ENCODE data around the gene PHKG2.

DNA sequence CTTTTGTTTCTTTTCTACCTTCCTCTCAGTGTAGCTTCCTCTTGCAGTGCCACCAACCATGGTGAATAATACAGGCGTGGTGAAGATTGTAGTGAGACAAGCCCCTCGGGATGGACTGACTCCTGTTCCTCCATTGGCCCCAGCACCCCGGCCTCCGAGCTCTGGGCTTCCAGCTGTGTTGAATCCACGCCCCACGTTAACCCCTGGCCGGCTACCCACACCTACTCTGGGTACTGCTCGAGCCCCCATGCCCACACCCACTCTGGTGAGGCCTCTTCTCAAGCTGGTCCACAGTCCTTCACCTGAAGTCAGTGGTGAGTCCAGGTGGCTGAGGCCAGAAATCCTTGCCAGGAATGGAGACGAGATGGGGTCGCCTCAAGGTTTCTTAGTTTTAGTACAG lies 25.3 kb upstream of the PHKG2 start:
- no peak for TF ChIP-seq POLR2A (IDR thresholded peaks at IDR 0.05)
- TF ChIP-seq, protein P1, sequence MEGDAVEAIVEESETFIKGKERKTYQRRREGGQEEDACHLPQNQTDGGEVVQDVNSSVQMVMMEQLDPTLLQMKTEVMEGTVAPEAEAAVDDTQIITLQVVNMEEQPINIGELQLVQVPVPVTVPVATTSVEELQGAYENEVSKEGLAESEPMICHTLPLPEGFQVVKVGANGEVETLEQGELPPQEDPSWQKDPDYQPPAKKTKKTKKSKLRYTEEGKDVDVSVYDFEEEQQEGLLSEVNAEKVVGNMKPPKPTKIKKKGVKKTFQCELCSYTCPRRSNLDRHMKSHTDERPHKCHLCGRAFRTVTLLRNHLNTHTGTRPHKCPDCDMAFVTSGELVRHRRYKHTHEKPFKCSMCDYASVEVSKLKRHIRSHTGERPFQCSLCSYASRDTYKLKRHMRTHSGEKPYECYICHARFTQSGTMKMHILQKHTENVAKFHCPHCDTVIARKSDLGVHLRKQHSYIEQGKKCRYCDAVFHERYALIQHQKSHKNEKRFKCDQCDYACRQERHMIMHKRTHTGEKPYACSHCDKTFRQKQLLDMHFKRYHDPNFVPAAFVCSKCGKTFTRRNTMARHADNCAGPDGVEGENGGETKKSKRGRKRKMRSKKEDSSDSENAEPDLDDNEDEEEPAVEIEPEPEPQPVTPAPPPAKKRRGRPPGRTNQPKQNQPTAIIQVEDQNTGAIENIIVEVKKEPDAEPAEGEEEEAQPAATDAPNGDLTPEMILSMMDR (IDR thresholded peaks at IDR 0.05 in 8 of 11, conservative IDR thresholded peaks at IDR 0.05 in 3 of 11) = no peak

All from spleen (tissue), 7 donors.